SK-N-SH (cell line): ENCODE measurements around the gene CCDC178. TPM values are rescaled to one million over a fixed set of nuclear protein-coding genes. Genes with fewer than 3 reads are reported as not detected.
"Not testable (repeated sequence)": the region's sequence is repeated elsewhere in the genome, so short reads cannot be mapped to it uniquely, and the experiment has no call there.

ENCODE experiments used
- CTCF ChIA-PET: fragments of 300-600, 350-600 bp; formaldehyde crosslinking; extraction: SDS; loops from one replicate; lab custom pipeline; 2021; lab: Yijun Ruan, JAX
- POLR2A ChIA-PET: fragments of 350-600 bp; sonication (Branson Sonifier 250); formaldehyde crosslinking; extraction: SDS; loops from one replicate; lab custom pipeline; 2020; ENCODE audit warnings: antibody characterized with exemption, inconsistent platforms; lab: Yijun Ruan, JAX
- DNase-seq: peaks from one replicate; pipeline ENCODE4 v3.0.0; 2012
- H2AFZ ChIP-seq: fragments of 200-600 bp; sonication (generic); 2 replicates; pipeline ENCODE4 v1.8.1; 2016; ENCODE audit warnings: antibody characterized with exemption, mild to moderate bottlenecking, low read depth
- H3F3A ChIP-seq: fragments of 200-600 bp; sonication (generic); replicated peaks from 2 replicates; pipeline ENCODE3; 2016; ENCODE audit warnings: antibody characterized with exemption, mild to moderate bottlenecking; ENCODE audit not compliant: insufficient read depth
- H3K27ac ChIP-seq, 2 experiments: fragments of 200-500 bp in 1 of 2; fragments of 200-600 bp in 1 of 2; sonication (Bioruptor generic) in 1 of 2; sonication (generic), shearing (Covaris generic) in 1 of 2; 2 replicates each; pipeline versions ENCODE4 v1.5.1 to v1.6.1; 2014 to 2016; ENCODE audit warnings: low read depth in 2 of 2, inconsistent platforms in 1 of 2, low read length in 1 of 2, mild to moderate bottlenecking in 1 of 2, mixed read lengths in 1 of 2
- H3K27me3 ChIP-seq: fragments of 200-600 bp; sonication (generic), shearing (Covaris generic); 2 replicates; pipeline ENCODE4 v1.6.1; 2016; ENCODE audit warnings: mixed run types; ENCODE audit not compliant: insufficient read depth
- H3K36me3 ChIP-seq, 2 experiments: fragments of 200-500 bp in 1 of 2; fragments of 200-600 bp in 1 of 2; sonication (Bioruptor generic) in 1 of 2; sonication (generic) in 1 of 2; replicated peaks in 1 of 2; 2 replicates each; pipeline versions ENCODE3 to v1.5.1; 2014 to 2016; ENCODE audit warnings: low read length in 1 of 2, mild to moderate bottlenecking in 1 of 2; ENCODE audit not compliant: insufficient read depth in 2 of 2, control insufficient read depth in 1 of 2
- H3K4me1 ChIP-seq, 2 experiments: fragments of 200-500 bp in 1 of 2; fragments of 200-600 bp in 1 of 2; sonication (Bioruptor generic) in 1 of 2; sonication (generic), shearing (Covaris generic) in 1 of 2; 2 replicates each; pipeline versions ENCODE4 v1.5.1 to v1.6.1; 2014 to 2016; ENCODE audit warnings: low read depth in 1 of 2, low read length in 1 of 2, mixed run types in 1 of 2; ENCODE audit not compliant: insufficient read depth in 2 of 2, control insufficient read depth in 1 of 2
- H3K4me2 ChIP-seq: fragments of 200-600 bp; sonication (generic), shearing (Covaris generic); 2 replicates; pipeline ENCODE4 v1.6.1; 2017; ENCODE audit warnings: mixed run types
- H3K4me3 ChIP-seq, 2 experiments: fragments of 200-500 bp in 1 of 2; fragments of 200-600 bp in 1 of 2; sonication (Bioruptor generic) in 1 of 2; sonication (generic), shearing (Covaris generic) in 1 of 2; 2 replicates each; pipeline versions ENCODE4 v1.5.1 to v1.8.1; 2014 to 2016; ENCODE audit warnings: low read depth in 2 of 2, inconsistent platforms in 1 of 2, low read length in 1 of 2, mild to moderate bottlenecking in 1 of 2, mixed read lengths in 1 of 2, moderate library complexity in 1 of 2
- H3K79me2 ChIP-seq: fragments of 200-600 bp; sonication (generic); 2 replicates; pipeline ENCODE4 v1.8.1; 2017; ENCODE audit warnings: mild to moderate bottlenecking; ENCODE audit not compliant: insufficient read depth
- H3K9ac ChIP-seq: fragments of 200-600 bp; sonication (generic); 2 replicates; pipeline ENCODE4 v1.6.1; 2017; ENCODE audit warnings: mixed run types
- H3K9me2 ChIP-seq: fragments of 200-600 bp; sonication (generic); 2 replicates; pipeline ENCODE4 v1.6.1; 2017; ENCODE audit warnings: mixed run types
- H3K9me3 ChIP-seq: fragments of 200-600 bp; sonication (generic); 2 replicates; pipeline ENCODE4 v1.6.1; 2017; ENCODE audit warnings: mixed run types, mild to moderate bottlenecking, moderate library complexity
- H4K20me1 ChIP-seq: fragments of 200-600 bp; sonication (generic); 2 replicates; pipeline ENCODE4 v1.6.1; 2017; ENCODE audit warnings: mild to moderate bottlenecking, mixed run types; ENCODE audit not compliant: insufficient read depth
- ELF1 ChIP-seq: IDR thresholded peaks from 2 replicates; pipeline ENCODE4 v1.4.0; 2012
- EP300 ChIP-seq, 2 experiments: IDR thresholded peaks; 2 replicates each; pipeline versions ENCODE4 v1.4.0 to v1.6.1; 2012; ENCODE audit warnings: borderline replicate concordance in 1 of 2, low read depth in 1 of 2, low read length in 1 of 2
- FOSL2 ChIP-seq: IDR thresholded peaks from 2 replicates; pipeline ENCODE4 v1.4.0; 2012; ENCODE audit warnings: low read depth, mild to moderate bottlenecking, moderate library complexity, borderline replicate concordance
- GABPA ChIP-seq: IDR thresholded peaks from 2 replicates; pipeline ENCODE4 v1.4.0; 2012; ENCODE audit warnings: low read depth, mild to moderate bottlenecking
- MXI1 ChIP-seq: IDR thresholded peaks from 2 replicates; pipeline ENCODE4 v1.6.1; 2012; ENCODE audit warnings: mild to moderate bottlenecking, low read depth, low read length, improper control_type of control experiment
- POLR2AphosphoS5 ChIP-seq: IDR thresholded peaks from 2 replicates; pipeline ENCODE4 v1.6.1; 2012; ENCODE audit warnings: low read depth, low read length
- RAD21 ChIP-seq: IDR thresholded peaks from 2 replicates; pipeline ENCODE4 v1.6.1; 2012; ENCODE audit warnings: mild to moderate bottlenecking, low read length
- RFX5 ChIP-seq: IDR thresholded peaks from 2 replicates; pipeline ENCODE4 v1.6.1; 2012; ENCODE audit warnings: mild to moderate bottlenecking, improper control_type of control experiment, low read length
- RXRA ChIP-seq: IDR thresholded peaks from 2 replicates; pipeline ENCODE4 v1.4.0; 2012; ENCODE audit warnings: low read depth, mild to moderate bottlenecking, borderline replicate concordance
- USF1 ChIP-seq: IDR thresholded peaks from 2 replicates; pipeline ENCODE4 v1.4.0; 2012; ENCODE audit warnings: low read depth, borderline replicate concordance
- YY1 ChIP-seq: IDR thresholded peaks from 2 replicates; pipeline ENCODE4 v1.4.0; 2012; ENCODE audit warnings: low read depth, mild to moderate bottlenecking
- WGBS: methylation state at CpG from one replicate; pipeline ENCODE4 v1.1.6; 2017; ENCODE audit warnings: low lambda C conversion rate; 5-methylcytosine and 5-hydroxymethylcytosine counted together
- polyA plus RNA-seq, 3 experiments: library from polyadenylated mRNA; depleted of rRNA; stranded (reverse); fragments of >200 nt; gene quantifications; 2 replicates each; pipeline ENCODE4 v1.2.3, GENCODE V29; 2012

Gene CCDC178
- polyA plus RNA-seq, 1 of the 3 experiments (the other 2 are of a cell fraction) = not detected

GRCh38 chr18:33152376-33152775 is 288.1 kb downstream of the CCDC178 start:
- Histone ChIP-seq H3K4me1 (no peaks in the 10 kb centered on the region), H3K9me3 (no peaks in the 10 kb centered on the region), H3K9me2 (no peaks in the 10 kb centered on the region), H3K27ac (no peak overlapping the region), H3K4me2 (no peak overlapping the region), H3K79me2 (no peaks in the 10 kb centered on the region), H3K27me3 (no peaks in the 10 kb centered on the region), H3K4me3 (no peak overlapping the region), H3F3A (no peaks in the 10 kb centered on the region), H4K20me1 (no peaks in the 10 kb centered on the region), H3K36me3 (no peaks in the 10 kb centered on the region), H3K9ac (no peak overlapping the region), H2AFZ (no peak overlapping the region)
- TF ChIP-seq POLR2AphosphoS5 (no peak), EP300 (IDR thresholded peaks at IDR 0.05; ENCODE audit: borderline replicate concordance in 1 of 2, low read depth in 1 of 2, low read length in 1 of 2) (no peak), MXI1 (no peak)
- no peak for DNase-seq
- POLR2A ChIA-PET = no interaction called here
- CTCF ChIA-PET = no interaction called here
- 7% methylated on average over 1 of the region's 1 CpG for WGBS

GRCh38 chr18:33147811-33148210 is 292.7 kb downstream of the CCDC178 start:
- H2AFZ ChIP-seq, POLR2A ChIA-PET: not testable (repeated sequence)

GRCh38 chr18:33146014-33146413 is 294.5 kb downstream of the CCDC178 start:
- no peak overlapping the region for H3K9ac ChIP-seq
- H3K27me3 ChIP-seq = no peaks in the 10 kb centered on the region
- CTCF ChIA-PET = no interaction called here
- H3K27ac ChIP-seq = no peak overlapping the region
- no peaks in the 10 kb centered on the region for H3K9me2 ChIP-seq
- H3K9me3 ChIP-seq = no peaks in the 10 kb centered on the region
- H3F3A ChIP-seq = no peaks in the 10 kb centered on the region
- DNase-seq = no peak
- H3K79me2 ChIP-seq = no peaks in the 10 kb centered on the region
- no peaks in the 10 kb centered on the region; a peak in 1 of 4 replicates for H3K4me1 ChIP-seq
- H3K4me3 ChIP-seq = no peak overlapping the region
- POLR2A ChIA-PET = no interaction called here
- H3K36me3 ChIP-seq = no peaks in the 10 kb centered on the region
- H4K20me1 ChIP-seq = no peaks in the 10 kb centered on the region
- H2AFZ ChIP-seq = no peak overlapping the region
- no peak for TF ChIP-seq YY1
- TF ChIP-seq EP300 (IDR thresholded peaks at IDR 0.05; ENCODE audit: borderline replicate concordance in 1 of 2, low read depth in 1 of 2, low read length in 1 of 2) = no peak
- no peak for TF ChIP-seq RXRA
- no peak for TF ChIP-seq GABPA
- no peak for TF ChIP-seq RAD21
- no peak for TF ChIP-seq RFX5
- no peak for TF ChIP-seq FOSL2
- TF ChIP-seq ELF1 = no peak
- no peak for TF ChIP-seq POLR2AphosphoS5
- no peak for TF ChIP-seq USF1
- TF ChIP-seq, all 33 proteins: peak for 0
- no peak overlapping the region for H3K4me2 ChIP-seq
- WGBS = 0% methylated on average over 2 of the region's 2 CpGs

More at GRCh38 chr18:33147811-33148210, 292.7 kb downstream of the CCDC178 start:
- not testable (repeated sequence) for H3K4me2 ChIP-seq, H4K20me1 ChIP-seq, DNase-seq, H3K9me3 ChIP-seq, H3K4me3 ChIP-seq, H3K4me1 ChIP-seq, H3K9ac ChIP-seq, H3F3A ChIP-seq, H3K27me3 ChIP-seq, H3K9me2 ChIP-seq, H3K79me2 ChIP-seq, H3K27ac ChIP-seq, H3K36me3 ChIP-seq
- WGBS = 69% methylated on average over 16 of the region's 25 CpGs
- CTCF ChIA-PET = interaction anchor here (0.7 kb wide), 1 partner anchor 31 kb away, joined by 3 read pairs; no protein-coding TSS in a partner anchor
